Measurements from ENCODE around the gene HPSE2. TPM values are rescaled to one million over a fixed set of nuclear protein-coding genes. Genes with fewer than 3 reads are reported as not detected.

HPSE2 gene
- total RNA-seq, 1 donor from 2014 or later: 3.4 TPM

- no peaks in the 10 kb centered on the region for H3K9me3 ChIP-seq
- H3K27me3 ChIP-seq: no peaks in the 10 kb centered on the region
- no peaks in the 10 kb centered on the region for H3K4me1 ChIP-seq
- ATAC-seq (no peak), DNase-seq (no peak)
- H3K36me3 ChIP-seq: no peaks in the 10 kb centered on the region
- H3K4me3 ChIP-seq: no peak overlapping the region
- TF ChIP-seq, protein P1, sequence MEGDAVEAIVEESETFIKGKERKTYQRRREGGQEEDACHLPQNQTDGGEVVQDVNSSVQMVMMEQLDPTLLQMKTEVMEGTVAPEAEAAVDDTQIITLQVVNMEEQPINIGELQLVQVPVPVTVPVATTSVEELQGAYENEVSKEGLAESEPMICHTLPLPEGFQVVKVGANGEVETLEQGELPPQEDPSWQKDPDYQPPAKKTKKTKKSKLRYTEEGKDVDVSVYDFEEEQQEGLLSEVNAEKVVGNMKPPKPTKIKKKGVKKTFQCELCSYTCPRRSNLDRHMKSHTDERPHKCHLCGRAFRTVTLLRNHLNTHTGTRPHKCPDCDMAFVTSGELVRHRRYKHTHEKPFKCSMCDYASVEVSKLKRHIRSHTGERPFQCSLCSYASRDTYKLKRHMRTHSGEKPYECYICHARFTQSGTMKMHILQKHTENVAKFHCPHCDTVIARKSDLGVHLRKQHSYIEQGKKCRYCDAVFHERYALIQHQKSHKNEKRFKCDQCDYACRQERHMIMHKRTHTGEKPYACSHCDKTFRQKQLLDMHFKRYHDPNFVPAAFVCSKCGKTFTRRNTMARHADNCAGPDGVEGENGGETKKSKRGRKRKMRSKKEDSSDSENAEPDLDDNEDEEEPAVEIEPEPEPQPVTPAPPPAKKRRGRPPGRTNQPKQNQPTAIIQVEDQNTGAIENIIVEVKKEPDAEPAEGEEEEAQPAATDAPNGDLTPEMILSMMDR (IDR thresholded peaks at IDR 0.05): no peak
- intact Hi-C loops (cut with DNase I): no loop called here
- no peak overlapping the region for H3K27ac ChIP-seq
Observed at GRCh38 chr10:98720551-98720950, 515.1 kb downstream of the HPSE2 start.

DNA sequence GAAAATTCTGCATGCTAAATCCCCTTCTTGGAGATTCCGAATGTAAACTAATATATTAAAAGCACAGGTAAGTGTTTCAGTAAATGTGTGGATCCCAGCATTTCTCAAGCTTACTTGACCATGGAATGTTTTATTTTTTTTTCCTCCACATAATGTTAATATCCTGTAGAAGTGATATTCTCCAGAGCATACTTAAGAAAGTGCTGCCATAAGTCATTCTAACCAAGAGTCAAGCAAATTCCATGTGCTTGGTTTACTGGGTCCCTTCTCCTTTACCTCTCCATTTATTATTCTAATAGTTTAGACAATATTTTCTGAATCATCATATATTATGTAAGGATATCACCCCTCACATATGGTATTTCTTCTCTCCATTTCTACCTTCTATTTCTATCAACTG is 522.1 kb downstream of the HPSE2 start:
- no peak overlapping the region for H3K4me3 ChIP-seq
- ATAC-seq: no peak

DNA sequence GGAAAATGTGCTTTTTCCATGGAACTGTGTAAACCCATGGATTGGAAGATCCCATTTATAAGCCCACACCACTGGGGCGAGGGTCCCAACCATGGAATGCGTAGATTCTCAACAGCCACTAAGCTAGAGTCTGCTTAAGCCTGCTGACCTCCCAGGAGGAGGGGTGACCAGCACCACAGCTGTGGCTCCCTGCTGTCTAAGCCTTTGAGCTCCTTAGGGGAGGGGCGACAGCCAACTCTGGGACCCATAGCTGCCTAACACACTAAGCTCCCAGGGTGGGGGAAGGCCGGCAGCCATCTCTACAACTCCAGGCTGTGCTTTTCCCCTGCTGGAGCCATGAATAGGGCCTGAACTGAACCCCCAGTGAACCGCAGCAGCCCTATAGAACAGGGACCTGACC is 539.1 kb downstream of the HPSE2 start:
- H3K36me3 ChIP-seq: no peaks in the 10 kb centered on the region

More for the DNA sequence above, 522.1 kb downstream of the HPSE2 start:
- DNase-seq: no peak
- intact Hi-C loops (cut with DNase I): no loop called here
- TF ChIP-seq, protein P1 (IDR thresholded peaks at IDR 0.05): no peak
- H3K4me1 ChIP-seq: no peaks in the 10 kb centered on the region
- H3K36me3 ChIP-seq: no peaks in the 10 kb centered on the region
- no peak overlapping the region for H3K27ac ChIP-seq
- H3K27me3 ChIP-seq: no peaks in the 10 kb centered on the region
- no peaks in the 10 kb centered on the region for H3K9me3 ChIP-seq

GRCh38 chr10:98694883-98695282 is 540.8 kb downstream of the HPSE2 start:
- Histone ChIP-seq H3K4me3 (no peak overlapping the region), H3K27ac (no peak overlapping the region), H3K36me3 (no peaks in the 10 kb centered on the region), H3K9me3 (no peaks in the 10 kb centered on the region), H3K4me1 (peaks cover 5% of the 10 kb centered on the region), H3K27me3 (no peaks in the 10 kb centered on the region)
- intact Hi-C loops (cut with DNase I): no loop called here
- DNase-seq (no peak), ATAC-seq (no peak)
- TF ChIP-seq, protein P1 (IDR thresholded peaks at IDR 0.05): no peak

More for the DNA sequence above, 539.1 kb downstream of the HPSE2 start:
- TF ChIP-seq, protein P1 (IDR thresholded peaks at IDR 0.05): no peak
- H3K27me3 ChIP-seq: no peaks in the 10 kb centered on the region
- no peak for DNase-seq
- peaks cover 5% of the 10 kb centered on the region for H3K4me1 ChIP-seq
- H3K9me3 ChIP-seq: no peaks in the 10 kb centered on the region
- intact Hi-C loops (cut with DNase I): no loop called here
- ATAC-seq: no peak
- H3K4me3 ChIP-seq: no peak overlapping the region
- no peak overlapping the region for H3K27ac ChIP-seq

GRCh38 chr10:98694014-98694413 is 541.6 kb downstream of the HPSE2 start:
- Histone ChIP-seq H3K36me3 (no peaks in the 10 kb centered on the region), H3K9me3 (no peaks in the 10 kb centered on the region), H3K4me3 (no peak overlapping the region), H3K4me1 (peaks cover 5% of the 10 kb centered on the region), H3K27ac (no peak overlapping the region), H3K27me3 (no peaks in the 10 kb centered on the region)
- ATAC-seq: no peak
- DNase-seq: no peak
- intact Hi-C loops (cut with DNase I): no loop called here
- TF ChIP-seq, protein P1 (IDR thresholded peaks at IDR 0.05): no peak

- no peak for DNase-seq
- Histone ChIP-seq H3K27me3 (no peaks in the 10 kb centered on the region), H3K4me3 (no peak overlapping the region), H3K9me3 (peaks cover 6% of the 10 kb centered on the region), H3K27ac (no peak overlapping the region), H3K36me3 (no peaks in the 10 kb centered on the region), H3K4me1 (no peaks in the 10 kb centered on the region)
- TF ChIP-seq, protein P1 (IDR thresholded peaks at IDR 0.05): no peak
- intact Hi-C loops (cut with DNase I): no loop called here
- ATAC-seq: no peak
Observed at GRCh38 chr10:98687685-98688084, 548.0 kb downstream of the HPSE2 start.
